Adrenal gland (tissue), 5 donors: ENCODE results near the gene ZFP92.

Source experiments
- POLR2A ChIP-seq, 2 donors: fragments of 450-650 bp; IDR thresholded peaks; one replicate each; pipeline ENCODE4 v1.6.1; 2017; ENCODE audit warnings: antibody characterized with exemption in 2 of 2, mild to moderate bottlenecking in 2 of 2, moderate library complexity in 1 of 2
- TF ChIP-seq, protein P1 (sequence below), 6 experiments: fragments of 450-650 bp in 4 of 6; fragments of 200-600 bp in 2 of 6; sonication (generic) in 1 of 6; IDR thresholded peaks; 1 replicate in 5 of 6; 2 replicates in 1 of 6; pipeline versions ENCODE4 v1.5.1 to v1.8.0; 2016 to 2021; ENCODE audit warnings: antibody characterized with exemption in 6 of 6, mild to moderate bottlenecking in 2 of 6, moderate library complexity in 1 of 6
- donor health status: DM: no; HTN: no; CAD: no.

- TF ChIP-seq, protein P1, sequence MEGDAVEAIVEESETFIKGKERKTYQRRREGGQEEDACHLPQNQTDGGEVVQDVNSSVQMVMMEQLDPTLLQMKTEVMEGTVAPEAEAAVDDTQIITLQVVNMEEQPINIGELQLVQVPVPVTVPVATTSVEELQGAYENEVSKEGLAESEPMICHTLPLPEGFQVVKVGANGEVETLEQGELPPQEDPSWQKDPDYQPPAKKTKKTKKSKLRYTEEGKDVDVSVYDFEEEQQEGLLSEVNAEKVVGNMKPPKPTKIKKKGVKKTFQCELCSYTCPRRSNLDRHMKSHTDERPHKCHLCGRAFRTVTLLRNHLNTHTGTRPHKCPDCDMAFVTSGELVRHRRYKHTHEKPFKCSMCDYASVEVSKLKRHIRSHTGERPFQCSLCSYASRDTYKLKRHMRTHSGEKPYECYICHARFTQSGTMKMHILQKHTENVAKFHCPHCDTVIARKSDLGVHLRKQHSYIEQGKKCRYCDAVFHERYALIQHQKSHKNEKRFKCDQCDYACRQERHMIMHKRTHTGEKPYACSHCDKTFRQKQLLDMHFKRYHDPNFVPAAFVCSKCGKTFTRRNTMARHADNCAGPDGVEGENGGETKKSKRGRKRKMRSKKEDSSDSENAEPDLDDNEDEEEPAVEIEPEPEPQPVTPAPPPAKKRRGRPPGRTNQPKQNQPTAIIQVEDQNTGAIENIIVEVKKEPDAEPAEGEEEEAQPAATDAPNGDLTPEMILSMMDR (IDR thresholded peaks at IDR 0.05): no peak
- no peak for TF ChIP-seq POLR2A (IDR thresholded peaks at IDR 0.05)
Observed at GRCh38 chrX:153366878-153367538, 44.3 kb upstream of the ZFP92 start.
